A549 (cell line): Measurements from ENCODE around the gene PI4K2A.

Experiments
- EP300 ChIP-seq, 2 experiments: fragments of >200 bp; sonication (Bioruptor Twin); formaldehyde crosslinking; IDR thresholded peaks; 2 replicates in 1 of 2; 3 replicates in 1 of 2; pipeline ENCODE4 v1.6.1; 2016 to 2017
- ESRRA ChIP-seq: fragments of 150-350 bp; IDR thresholded peaks from 2 replicates; pipeline ENCODE4 v1.6.1; 2014; ENCODE audit warnings: mild to moderate bottlenecking, low read length, borderline replicate concordance
- HOXB5 ChIP-seq: fragments of 250-450 bp; sonication (Bioruptor Pico); IDR thresholded peaks from 2 replicates; pipeline ENCODE4 v1.5.0; 2020; ENCODE audit warnings: mild to moderate bottlenecking, moderate library complexity
- PHF8 ChIP-seq: fragments of 200-600 bp; sonication (generic); IDR thresholded peaks from 2 replicates; pipeline ENCODE4 v1.6.1; 2016; ENCODE audit warnings: low read depth, mild to moderate bottlenecking, antibody characterized with exemption, moderate library complexity, borderline replicate concordance
- POLR2A ChIP-seq: IDR thresholded peaks from 2 replicates; pipeline ENCODE4 v1.6.1; 2012; ENCODE audit warnings: mild to moderate bottlenecking, low read length
- RAD21 ChIP-seq, 2 experiments: fragments of >200 bp in 1 of 2; sonication (Bioruptor Twin) in 1 of 2; formaldehyde crosslinking in 1 of 2; IDR thresholded peaks in 1 of 2; conservative IDR thresholded peaks in 1 of 2; 2 replicates in 1 of 2; 3 replicates in 1 of 2; pipeline ENCODE4 v1.6.1; 2012 to 2018; ENCODE audit warnings: inconsistent platforms in 1 of 2
- SMC3 ChIP-seq: fragments of >200 bp; sonication (Bioruptor Twin); formaldehyde crosslinking; IDR thresholded peaks from 3 replicates; pipeline ENCODE4 v1.6.1; 2018; ENCODE audit warnings: inconsistent platforms
- ZNF302 ChIP-seq: fragments of 250-450 bp; sonication (Bioruptor Pico); IDR thresholded peaks from 2 replicates; pipeline ENCODE4 v1.9.0; 2021; ENCODE audit warnings: inconsistent platforms, mild to moderate bottlenecking, moderate library complexity
- ZSCAN20 ChIP-seq: fragments of 250-450 bp; sonication (Bioruptor Pico); IDR thresholded peaks from 2 replicates; pipeline ENCODE4 v1.8.0; 2022; ENCODE audit warnings: mild to moderate bottlenecking, moderate library complexity
- TF ChIP-seq, protein P1 (sequence below): IDR thresholded peaks from 2 replicates; pipeline ENCODE4 v1.6.1; 2012
- TF ChIP-seq, protein P2 (sequence below): fragments of >200 bp; sonication (Bioruptor Twin); formaldehyde crosslinking; IDR thresholded peaks from 3 replicates; pipeline ENCODE4 v1.5.1; 2016
- TF ChIP-seq, protein P3 (sequence below): fragments of 200-600 bp; sonication (generic); IDR thresholded peaks from 2 replicates; pipeline ENCODE4 v1.6.1; 2016; ENCODE audit warnings: antibody characterized with exemption, mild to moderate bottlenecking, moderate library complexity

DNA sequence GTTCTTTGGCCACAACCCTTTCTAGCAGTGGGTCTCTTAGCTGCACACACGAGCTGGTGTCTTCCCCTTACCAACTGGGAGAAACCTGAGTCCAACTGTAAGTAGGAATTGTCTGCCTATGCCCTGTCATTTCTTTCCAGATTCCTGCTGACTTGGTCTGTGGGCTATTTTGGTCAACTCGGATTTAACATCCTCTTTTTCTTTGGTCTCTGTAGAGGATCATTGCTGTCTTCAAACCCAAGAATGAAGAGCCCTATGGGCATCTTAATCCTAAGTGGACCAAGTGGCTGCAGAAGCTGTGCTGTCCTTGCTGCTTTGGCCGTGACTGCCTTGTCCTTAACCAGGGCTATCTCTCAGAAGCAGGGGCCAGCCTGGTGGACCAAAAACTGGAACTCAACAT lies 10.3 kb downstream of the PI4K2A start:
- TF ChIP-seq, protein P1, sequence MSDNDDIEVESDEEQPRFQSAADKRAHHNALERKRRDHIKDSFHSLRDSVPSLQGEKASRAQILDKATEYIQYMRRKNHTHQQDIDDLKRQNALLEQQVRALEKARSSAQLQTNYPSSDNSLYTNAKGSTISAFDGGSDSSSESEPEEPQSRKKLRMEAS: no peak
- TF ChIP-seq HOXB5 (CRISPR knock-in tag): no peak
- no peak for TF ChIP-seq POLR2A
- TF ChIP-seq, protein P2, sequence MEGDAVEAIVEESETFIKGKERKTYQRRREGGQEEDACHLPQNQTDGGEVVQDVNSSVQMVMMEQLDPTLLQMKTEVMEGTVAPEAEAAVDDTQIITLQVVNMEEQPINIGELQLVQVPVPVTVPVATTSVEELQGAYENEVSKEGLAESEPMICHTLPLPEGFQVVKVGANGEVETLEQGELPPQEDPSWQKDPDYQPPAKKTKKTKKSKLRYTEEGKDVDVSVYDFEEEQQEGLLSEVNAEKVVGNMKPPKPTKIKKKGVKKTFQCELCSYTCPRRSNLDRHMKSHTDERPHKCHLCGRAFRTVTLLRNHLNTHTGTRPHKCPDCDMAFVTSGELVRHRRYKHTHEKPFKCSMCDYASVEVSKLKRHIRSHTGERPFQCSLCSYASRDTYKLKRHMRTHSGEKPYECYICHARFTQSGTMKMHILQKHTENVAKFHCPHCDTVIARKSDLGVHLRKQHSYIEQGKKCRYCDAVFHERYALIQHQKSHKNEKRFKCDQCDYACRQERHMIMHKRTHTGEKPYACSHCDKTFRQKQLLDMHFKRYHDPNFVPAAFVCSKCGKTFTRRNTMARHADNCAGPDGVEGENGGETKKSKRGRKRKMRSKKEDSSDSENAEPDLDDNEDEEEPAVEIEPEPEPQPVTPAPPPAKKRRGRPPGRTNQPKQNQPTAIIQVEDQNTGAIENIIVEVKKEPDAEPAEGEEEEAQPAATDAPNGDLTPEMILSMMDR: no peak; the same call in 2 of the 3 replicates
- TF ChIP-seq, protein P3, sequence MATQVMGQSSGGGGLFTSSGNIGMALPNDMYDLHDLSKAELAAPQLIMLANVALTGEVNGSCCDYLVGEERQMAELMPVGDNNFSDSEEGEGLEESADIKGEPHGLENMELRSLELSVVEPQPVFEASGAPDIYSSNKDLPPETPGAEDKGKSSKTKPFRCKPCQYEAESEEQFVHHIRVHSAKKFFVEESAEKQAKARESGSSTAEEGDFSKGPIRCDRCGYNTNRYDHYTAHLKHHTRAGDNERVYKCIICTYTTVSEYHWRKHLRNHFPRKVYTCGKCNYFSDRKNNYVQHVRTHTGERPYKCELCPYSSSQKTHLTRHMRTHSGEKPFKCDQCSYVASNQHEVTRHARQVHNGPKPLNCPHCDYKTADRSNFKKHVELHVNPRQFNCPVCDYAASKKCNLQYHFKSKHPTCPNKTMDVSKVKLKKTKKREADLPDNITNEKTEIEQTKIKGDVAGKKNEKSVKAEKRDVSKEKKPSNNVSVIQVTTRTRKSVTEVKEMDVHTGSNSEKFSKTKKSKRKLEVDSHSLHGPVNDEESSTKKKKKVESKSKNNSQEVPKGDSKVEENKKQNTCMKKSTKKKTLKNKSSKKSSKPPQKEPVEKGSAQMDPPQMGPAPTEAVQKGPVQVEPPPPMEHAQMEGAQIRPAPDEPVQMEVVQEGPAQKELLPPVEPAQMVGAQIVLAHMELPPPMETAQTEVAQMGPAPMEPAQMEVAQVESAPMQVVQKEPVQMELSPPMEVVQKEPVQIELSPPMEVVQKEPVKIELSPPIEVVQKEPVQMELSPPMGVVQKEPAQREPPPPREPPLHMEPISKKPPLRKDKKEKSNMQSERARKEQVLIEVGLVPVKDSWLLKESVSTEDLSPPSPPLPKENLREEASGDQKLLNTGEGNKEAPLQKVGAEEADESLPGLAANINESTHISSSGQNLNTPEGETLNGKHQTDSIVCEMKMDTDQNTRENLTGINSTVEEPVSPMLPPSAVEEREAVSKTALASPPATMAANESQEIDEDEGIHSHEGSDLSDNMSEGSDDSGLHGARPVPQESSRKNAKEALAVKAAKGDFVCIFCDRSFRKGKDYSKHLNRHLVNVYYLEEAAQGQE: no peak
- TF ChIP-seq PHF8: no peak
- no peak for TF ChIP-seq ZNF302
- TF ChIP-seq RAD21 (conservative IDR thresholded peaks at IDR 0.05 in 1 of 2, IDR thresholded peaks at IDR 0.05 in 1 of 2): no peak
- TF ChIP-seq ZSCAN20 (CRISPR knock-in tag): no peak
- TF ChIP-seq EP300 (IDR thresholded peaks at IDR 0.05): no peak
- no peak for TF ChIP-seq ESRRA
- no peak for TF ChIP-seq SMC3
